Measurements from ENCODE around the gene EPN3.

GRCh38 chr17:50581316-50581715, 48.8 kb downstream of the EPN3 start:
- TF ChIP-seq CTCF (IDR thresholded peaks at IDR 0.05): no peak
- no peak for TF ChIP-seq ZFX (IDR thresholded peaks at IDR 0.05; ENCODE audit: borderline replicate concordance)
